GM23248 (cell line): ENCODE data around the gene ZNF419. TPM values are rescaled to one million over a fixed set of nuclear protein-coding genes. Genes with fewer than 3 reads are reported as not detected.
"Not testable (repeated sequence)": the region's sequence is repeated elsewhere in the genome, so short reads cannot be mapped to it uniquely, and the experiment has no call there.

Source experiments
- DNase-seq: peaks from one replicate; pipeline ENCODE4 v3.0.0-alpha.2; 2015
- H2AFZ ChIP-seq: fragments of 200-600 bp; sonication (generic); 2 replicates; pipeline ENCODE4 v1.6.1; 2016; ENCODE audit warnings: antibody characterized with exemption
- H3F3A ChIP-seq: fragments of 200-600 bp; sonication (generic); 2 replicates; pipeline ENCODE4 v1.6.1; 2016; ENCODE audit warnings: mild to moderate bottlenecking, antibody characterized with exemption, mixed run types; ENCODE audit not compliant: insufficient read depth
- H3K27ac ChIP-seq: fragments of 200-600 bp; sonication (generic); 2 replicates; pipeline ENCODE4 v1.5.1; 2016; ENCODE audit warnings: mild to moderate bottlenecking
- H3K27me3 ChIP-seq: fragments of 200-600 bp; sonication (generic); replicated peaks from 2 replicates; pipeline ENCODE4 v1.6.1; 2016; ENCODE audit warnings: mild to moderate bottlenecking; ENCODE audit not compliant: insufficient read depth
- H3K36me3 ChIP-seq: fragments of 200-600 bp; sonication (generic); 2 replicates; pipeline ENCODE4 v1.6.1; 2016; ENCODE audit warnings: low read depth, mild to moderate bottlenecking
- H3K4me1 ChIP-seq: fragments of 200-600 bp; sonication (generic); 2 replicates; pipeline ENCODE4 v1.6.1; 2016; ENCODE audit warnings: mild to moderate bottlenecking; ENCODE audit not compliant: insufficient read depth
- H3K4me2 ChIP-seq: fragments of 200-600 bp; sonication (generic); one replicate; pipeline ENCODE4 v1.6.1; 2016; ENCODE audit warnings: mild to moderate bottlenecking; ENCODE audit not compliant: unreplicated experiment
- H3K4me3 ChIP-seq: fragments of 200-600 bp; sonication (generic); 2 replicates; pipeline ENCODE4 v1.5.1; 2016; ENCODE audit warnings: mild to moderate bottlenecking
- H3K79me2 ChIP-seq: fragments of 200-600 bp; sonication (generic); 2 replicates; pipeline ENCODE4 v1.6.1; 2016; ENCODE audit warnings: mild to moderate bottlenecking; ENCODE audit not compliant: insufficient read depth
- H3K9ac ChIP-seq: fragments of 200-600 bp; sonication (generic); 2 replicates; pipeline ENCODE4 v1.6.1; 2016; ENCODE audit warnings: mild to moderate bottlenecking
- H3K9me2 ChIP-seq: fragments of 200-600 bp; sonication (generic); 2 replicates; pipeline ENCODE4 v1.6.1; 2016; ENCODE audit warnings: mixed run types, mild to moderate bottlenecking, moderate library complexity; ENCODE audit not compliant: insufficient read depth
- H3K9me3 ChIP-seq: fragments of 200-600 bp; sonication (generic); one replicate; pipeline ENCODE4 v1.6.1; 2017; ENCODE audit warnings: low read depth
- H4K20me1 ChIP-seq: fragments of 200-600 bp; sonication (generic); 2 replicates; pipeline ENCODE4 v1.6.0; 2016; ENCODE audit not compliant: insufficient read depth
- EZH2 ChIP-seq: fragments of 200-600 bp; sonication (generic); IDR thresholded peaks from 2 replicates; pipeline ENCODE4 v1.6.1; 2018; ENCODE audit warnings: antibody characterized with exemption, mild to moderate bottlenecking; ENCODE audit not compliant: insufficient read depth, poor library complexity, severe bottlenecking
- EZH2phosphoT487 ChIP-seq: fragments of 200-600 bp; sonication (generic); IDR thresholded peaks from 2 replicates; pipeline ENCODE4 v1.6.1; 2018; ENCODE audit warnings: antibody characterized with exemption, moderate library complexity, mild to moderate bottlenecking, low read depth; ENCODE audit not compliant: insufficient read depth
- WGBS, 2 experiments: methylation state at CpG; one replicate each; pipeline ENCODE4 v1.1.6; 2015 to 2017; ENCODE audit warnings: low lambda C conversion rate in 2 of 2, low coverage in 1 of 2; ENCODE audit errors: missing lambda C conversion rate in 2 of 2; 5-methylcytosine and 5-hydroxymethylcytosine counted together
- in situ Hi-C: fragments of 300-500 bp; cut with MboI; formaldehyde crosslinking; loops from 2 replicates; pipeline ENCODE4 v1.15.0; 2020
- polyA plus RNA-seq: library from polyadenylated mRNA; unstranded; fragments of >200 nt; fragmentation: Nextera tagmentation; extraction: Ambion mirVana; gene quantifications from 2 replicates; pipeline ENCODE4 v1.2.1, GENCODE V29; 2016
- total RNA-seq: library from RNA; depleted of rRNA; stranded (reverse); fragments of >200 nt; shearing (Covaris generic); gene quantifications from 2 replicates; pipeline ENCODE4 v1.2.3, GENCODE V29; 2014

ZNF419 gene
- total and polyA plus RNA-seq, 2 experiments from 2014 or later: 8.7 to 13.9 TPM

DNA sequence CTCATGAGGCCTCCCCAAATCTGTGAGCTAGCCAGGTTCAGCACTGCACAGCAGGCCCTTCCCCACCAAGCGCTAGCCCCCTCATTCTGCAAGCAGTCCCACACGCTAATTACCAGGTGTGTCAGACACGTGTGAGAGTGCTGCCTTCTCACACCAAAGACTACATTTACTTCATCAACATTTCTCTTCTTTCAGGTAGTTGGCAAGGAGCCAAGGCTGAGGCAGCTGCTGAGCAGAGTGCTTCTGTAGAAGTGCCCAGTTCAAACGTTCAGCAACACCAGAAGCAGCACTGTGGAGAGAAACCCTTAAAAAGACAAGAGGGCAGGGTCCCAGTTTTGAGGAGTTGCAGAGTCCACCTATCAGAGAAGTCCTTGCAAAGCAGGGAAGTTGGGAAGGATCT, 18.6 kb downstream of the ZNF419 start:
- DNase-seq: no peak
- H3K4me3 ChIP-seq: no peak overlapping the region
- no peaks in the 10 kb centered on the region for H3K27me3 ChIP-seq
- in situ Hi-C loops: no loop called here
- peaks cover 54% of the 10 kb centered on the region for H3K36me3 ChIP-seq
- no peak overlapping the region for H2AFZ ChIP-seq
- H4K20me1 ChIP-seq: no peaks in the 10 kb centered on the region
- no peak overlapping the region for H3K27ac ChIP-seq
- H3K4me2 ChIP-seq: no peak overlapping the region
- peaks cover 35% of the 10 kb centered on the region for H3K79me2 ChIP-seq
- TF ChIP-seq EZH2phosphoT487: no peak
- no peak for TF ChIP-seq EZH2
- H3F3A ChIP-seq: peaks cover 14% of the 10 kb centered on the region
- peaks cover 3% of the 10 kb centered on the region; the same call in 1 of the 2 replicates for H3K4me1 ChIP-seq
- WGBS, 2 experiments: 95 to 98% methylated on average over 4 of the region's 4 CpGs
- no peak overlapping the region for H3K9ac ChIP-seq
- no peaks in the 10 kb centered on the region for H3K9me2 ChIP-seq
- H3K9me3 ChIP-seq: no peaks in the 10 kb centered on the region

DNA sequence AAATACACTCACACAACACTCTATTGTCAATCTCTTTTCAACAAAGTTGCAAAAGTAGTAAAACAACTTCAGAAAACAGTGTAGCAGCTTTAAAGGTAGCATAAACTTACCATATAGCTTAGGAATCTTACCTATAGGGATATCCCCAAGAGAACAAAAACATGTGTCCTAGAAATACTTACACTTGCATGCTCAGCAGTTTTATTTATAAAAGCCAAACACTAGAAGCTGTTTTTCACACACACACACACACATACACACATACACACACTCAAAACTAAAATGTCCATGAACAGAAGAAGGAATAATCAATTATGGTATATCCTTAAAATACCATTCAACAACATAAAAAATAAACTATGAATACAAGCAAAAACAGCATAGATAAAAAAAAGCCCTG, 23.9 kb downstream of the ZNF419 start:
- H3K4me3 ChIP-seq: no peak overlapping the region
- peaks cover 72% of the 10 kb centered on the region for H3K36me3 ChIP-seq
- no peaks in the 10 kb centered on the region for H3K9me3 ChIP-seq
- peaks cover 17% of the 10 kb centered on the region for H3F3A ChIP-seq
- no peak overlapping the region for H3K27ac ChIP-seq
- H3K9ac ChIP-seq: no peak overlapping the region
- H3K79me2 ChIP-seq: no peaks in the 10 kb centered on the region
- DNase-seq: no peak
- H3K4me2 ChIP-seq: no peak overlapping the region
- H3K4me1 ChIP-seq: no peaks in the 10 kb centered on the region
- in situ Hi-C loops: no loop called here
- no peaks in the 10 kb centered on the region for H3K9me2 ChIP-seq
- TF ChIP-seq EZH2 (no peak), EZH2phosphoT487 (no peak)
- H4K20me1 ChIP-seq: no peaks in the 10 kb centered on the region
- H2AFZ ChIP-seq: no peak overlapping the region
- no peaks in the 10 kb centered on the region for H3K27me3 ChIP-seq

DNA sequence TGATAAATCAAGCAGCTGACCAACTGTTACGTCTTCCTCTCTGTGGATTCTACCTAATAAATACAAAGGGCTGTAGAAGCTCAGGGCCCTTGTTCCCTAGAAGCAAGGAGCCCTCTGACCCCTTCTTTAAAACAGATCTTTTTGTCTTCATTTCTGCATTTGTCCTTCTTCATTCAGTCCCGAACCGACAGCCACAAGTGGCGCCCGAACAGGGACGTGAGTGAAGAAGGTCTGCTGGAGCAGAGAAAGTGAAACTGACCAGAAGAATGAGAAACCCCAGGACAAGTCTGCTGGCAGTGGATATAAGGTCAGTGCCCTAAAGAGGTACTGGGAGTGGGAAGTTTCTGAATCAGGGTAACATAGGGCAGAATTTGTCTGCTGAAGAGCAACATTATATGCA, 25.3 kb downstream of the ZNF419 start:
- Histone ChIP-seq H3K36me3 (peaks cover 67% of the 10 kb centered on the region), H4K20me1 (no peaks in the 10 kb centered on the region), H2AFZ (no peak overlapping the region), H3K27ac (no peak overlapping the region), H3K4me2 (no peak overlapping the region), H3K9ac (no peak overlapping the region), H3K9me2 (no peaks in the 10 kb centered on the region), H3K9me3 (no peaks in the 10 kb centered on the region), H3K4me1 (no peaks in the 10 kb centered on the region), H3K27me3 (no peaks in the 10 kb centered on the region), H3F3A (peaks cover 17% of the 10 kb centered on the region), H3K79me2 (no peaks in the 10 kb centered on the region), H3K4me3 (no peak overlapping the region)
- in situ Hi-C loops: no loop called here
- no peak for TF ChIP-seq EZH2
- peak; percentile 23 for DNase-seq
- WGBS, 2 experiments: 92 to 94% methylated on average over 6 of the region's 6 CpGs

DNA sequence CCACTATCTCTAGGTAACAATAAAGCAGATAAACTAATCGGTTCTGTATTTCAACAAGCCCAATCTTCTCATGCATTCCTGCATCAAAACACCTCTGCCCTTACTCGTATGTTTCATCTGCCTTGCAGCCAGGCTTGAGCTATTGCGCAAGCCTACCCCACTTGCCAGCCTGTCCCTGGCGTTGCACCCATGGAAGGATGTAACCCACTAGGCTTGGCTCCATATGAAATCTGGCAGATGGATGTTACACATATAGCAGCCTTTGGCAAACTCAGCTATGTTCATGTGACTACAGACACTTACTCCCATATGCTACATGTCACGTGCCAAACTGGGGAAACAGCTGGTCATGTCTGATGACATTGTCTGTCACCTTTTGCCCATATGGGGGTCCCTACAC, 27.7 kb downstream of the ZNF419 start:
- no peak for DNase-seq
- 83 to 86% methylated on average over 5 of the region's 5 CpGs for WGBS, 2 experiments

DNA sequence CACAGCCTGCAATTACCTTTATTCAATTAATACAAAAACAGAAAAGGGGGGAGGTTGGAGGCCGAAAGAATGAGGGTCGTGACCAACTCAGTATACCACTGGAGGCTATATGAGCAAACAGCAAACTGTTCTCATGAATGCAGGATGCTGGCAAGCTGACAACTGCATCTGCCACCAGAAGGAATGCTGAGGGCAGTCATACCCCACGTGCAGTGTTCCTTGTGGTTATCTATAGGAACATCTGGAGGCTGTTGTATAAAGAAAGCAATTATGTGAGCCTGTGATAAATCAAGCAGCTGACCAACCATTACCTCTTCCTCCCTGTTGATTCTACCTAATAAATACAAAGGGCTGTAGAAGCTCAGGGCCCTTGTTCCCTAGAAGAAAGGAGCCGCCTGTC, 30.5 kb downstream of the ZNF419 start:
- DNase-seq, H2AFZ ChIP-seq, H3K9me2 ChIP-seq, H3K4me2 ChIP-seq, H4K20me1 ChIP-seq, in situ Hi-C loops, H3K4me3 ChIP-seq, H3K27me3 ChIP-seq, H3K27ac ChIP-seq, H3F3A ChIP-seq, H3K79me2 ChIP-seq, H3K4me1 ChIP-seq, H3K9ac ChIP-seq, H3K9me3 ChIP-seq: not testable (repeated sequence)
- WGBS, 2 experiments: 77 to 81% methylated on average over 4 of the region's 4 CpGs
- H3K36me3 ChIP-seq: peaks cover 27% of the 10 kb centered on the region

More for the DNA sequence above, 27.7 kb downstream of the ZNF419 start:
- H2AFZ ChIP-seq: no peak overlapping the region
- no peaks in the 10 kb centered on the region for H4K20me1 ChIP-seq
- 0 out of 2 replicates have a peak, but pooled peaks cover 3% of the 10 kb centered on the region for H3F3A ChIP-seq
- H3K9me2 ChIP-seq: no peaks in the 10 kb centered on the region
- TF ChIP-seq EZH2 (no peak), EZH2phosphoT487 (no peak)
- H3K9me3 ChIP-seq: no peaks in the 10 kb centered on the region
- H3K4me1 ChIP-seq: no peaks in the 10 kb centered on the region
- in situ Hi-C loops: no loop called here
- no peak overlapping the region for H3K4me2 ChIP-seq
- H3K4me3 ChIP-seq: no peak overlapping the region
- peaks cover 43% of the 10 kb centered on the region for H3K36me3 ChIP-seq
- no peaks in the 10 kb centered on the region for H3K79me2 ChIP-seq
- H3K27me3 ChIP-seq: no peaks in the 10 kb centered on the region
- no peak overlapping the region for H3K9ac ChIP-seq
- H3K27ac ChIP-seq: no peak overlapping the region
